ENCODE data around the gene MMP28.

Gene MMP28

DNA sequence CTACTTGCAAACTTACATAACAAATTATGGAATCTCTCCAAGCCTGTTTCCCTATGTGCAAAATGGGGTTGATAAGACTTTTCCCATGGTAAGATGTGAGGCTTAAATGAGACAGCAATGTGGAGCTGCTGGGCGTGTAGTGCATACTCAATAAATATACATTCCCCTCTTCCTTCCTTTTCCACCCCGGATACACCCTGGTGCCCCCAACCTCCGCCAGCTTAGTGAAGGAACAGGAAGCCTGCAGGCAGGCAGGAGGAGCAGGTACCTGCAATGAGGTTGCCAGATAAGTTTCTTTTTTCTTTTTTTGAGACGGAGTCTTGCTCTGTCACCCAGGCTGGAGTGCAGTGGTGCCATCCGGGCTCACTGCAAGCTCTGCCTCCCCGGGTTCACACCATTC, 19.9 kb downstream of the MMP28 start:
- Histone ChIP-seq H3K27ac (no peak overlapping the region), H3K36me3 (replicated peaks) (no peaks in the 10 kb centered on the region), H3K27me3 (replicated peaks) (no peaks in the 10 kb centered on the region), H3K4me3 (ENCODE audit: low read depth, low read length) (no peak overlapping the region)
- no peak for DNase-seq
- TF ChIP-seq, protein P1, sequence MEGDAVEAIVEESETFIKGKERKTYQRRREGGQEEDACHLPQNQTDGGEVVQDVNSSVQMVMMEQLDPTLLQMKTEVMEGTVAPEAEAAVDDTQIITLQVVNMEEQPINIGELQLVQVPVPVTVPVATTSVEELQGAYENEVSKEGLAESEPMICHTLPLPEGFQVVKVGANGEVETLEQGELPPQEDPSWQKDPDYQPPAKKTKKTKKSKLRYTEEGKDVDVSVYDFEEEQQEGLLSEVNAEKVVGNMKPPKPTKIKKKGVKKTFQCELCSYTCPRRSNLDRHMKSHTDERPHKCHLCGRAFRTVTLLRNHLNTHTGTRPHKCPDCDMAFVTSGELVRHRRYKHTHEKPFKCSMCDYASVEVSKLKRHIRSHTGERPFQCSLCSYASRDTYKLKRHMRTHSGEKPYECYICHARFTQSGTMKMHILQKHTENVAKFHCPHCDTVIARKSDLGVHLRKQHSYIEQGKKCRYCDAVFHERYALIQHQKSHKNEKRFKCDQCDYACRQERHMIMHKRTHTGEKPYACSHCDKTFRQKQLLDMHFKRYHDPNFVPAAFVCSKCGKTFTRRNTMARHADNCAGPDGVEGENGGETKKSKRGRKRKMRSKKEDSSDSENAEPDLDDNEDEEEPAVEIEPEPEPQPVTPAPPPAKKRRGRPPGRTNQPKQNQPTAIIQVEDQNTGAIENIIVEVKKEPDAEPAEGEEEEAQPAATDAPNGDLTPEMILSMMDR (IDR thresholded peaks at IDR 0.05; ENCODE audit: low read depth, low read length, missing control alignments), result no peak
- in situ Hi-C loops (cut with HindIII; ENCODE audit: low pct_ligation_motif_present, low sequenced_read_pairs), result no loop called here

- Histone ChIP-seq H3K36me3 (replicated peaks) (no peaks in the 10 kb centered on the region), H3K4me3 (ENCODE audit: low read depth, low read length) (no peak overlapping the region), H3K27ac (no peak overlapping the region), H3K27me3 (replicated peaks) (no peaks in the 10 kb centered on the region)
- in situ Hi-C loops (cut with HindIII; ENCODE audit: low pct_ligation_motif_present, low sequenced_read_pairs), result no loop called here
- DNase-seq, result no peak
- TF ChIP-seq, protein P1 (IDR thresholded peaks at IDR 0.05; ENCODE audit: low read depth, low read length, missing control alignments), result no peak
Observed at GRCh38 chr17:35775039-35775438, 20.4 kb downstream of the MMP28 start.

- H3K27me3 ChIP-seq (replicated peaks), result no peaks in the 10 kb centered on the region
- no peaks in the 10 kb centered on the region for H3K36me3 ChIP-seq (replicated peaks)
- DNase-seq, result no peak
- no peak overlapping the region for H3K4me3 ChIP-seq (ENCODE audit: low read depth, low read length)
- H3K27ac ChIP-seq, result no peak overlapping the region
- TF ChIP-seq, protein P1 (IDR thresholded peaks at IDR 0.05; ENCODE audit: low read depth, low read length, missing control alignments), result no peak
- in situ Hi-C loops (cut with HindIII; ENCODE audit: low pct_ligation_motif_present, low sequenced_read_pairs), result no loop called here
Observed at GRCh38 chr17:35774499-35774898, 20.9 kb downstream of the MMP28 start.

GRCh38 chr17:35773679-35774425, 21.6 kb downstream of the MMP28 start:
- no peak overlapping the region for H3K4me3 ChIP-seq (ENCODE audit: low read depth, low read length)
- no peaks in the 10 kb centered on the region for H3K36me3 ChIP-seq (replicated peaks)
- DNase-seq, result no peak
- no peaks in the 10 kb centered on the region for H3K27me3 ChIP-seq (replicated peaks)
- in situ Hi-C loops (cut with HindIII; ENCODE audit: low pct_ligation_motif_present, low sequenced_read_pairs), result no loop called here
- TF ChIP-seq, protein P1 (IDR thresholded peaks at IDR 0.05; ENCODE audit: low read depth, low read length, missing control alignments), result no peak
- H3K27ac ChIP-seq, result no peak overlapping the region

DNA sequence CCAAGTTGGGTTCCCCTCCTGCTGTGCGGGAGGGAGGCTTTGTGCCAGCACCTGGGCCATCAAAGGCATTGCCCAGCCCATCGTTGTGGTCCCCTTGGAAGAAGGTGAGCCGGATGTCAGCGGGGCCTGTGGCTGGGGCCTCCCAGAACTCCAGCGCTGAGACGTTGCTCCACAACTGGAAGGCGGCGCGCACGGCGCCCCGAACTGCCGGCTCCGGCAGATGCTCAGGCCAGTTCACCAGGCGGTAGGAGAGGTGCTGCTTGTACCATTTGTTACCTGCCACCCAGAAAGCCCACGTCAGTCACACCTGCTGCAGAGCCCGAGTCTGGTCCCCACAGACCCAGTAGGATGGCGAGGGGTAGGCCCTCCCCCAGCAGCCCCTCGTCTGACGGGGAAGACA, 22.3 kb downstream of the MMP28 start:
- H3K36me3 ChIP-seq (replicated peaks), result no peaks in the 10 kb centered on the region
- H3K27me3 ChIP-seq (replicated peaks), result no peaks in the 10 kb centered on the region
- no peak overlapping the region for H3K27ac ChIP-seq
- TF ChIP-seq, protein P1 (IDR thresholded peaks at IDR 0.05; ENCODE audit: low read depth, low read length, missing control alignments), result no peak
- in situ Hi-C loops (cut with HindIII; ENCODE audit: low pct_ligation_motif_present, low sequenced_read_pairs), result no loop called here
- no peak overlapping the region for H3K4me3 ChIP-seq (ENCODE audit: low read depth, low read length)
- no peak for DNase-seq

Measured in brain microvascular endothelial cell (primary cell).